IgD-negative memory B cell (primary cell): ENCODE results near the gene ANKRD28. TPM values are rescaled to one million over a fixed set of nuclear protein-coding genes. Genes with fewer than 3 reads are reported as not detected.
"Not testable (repeated sequence)": the region's sequence is repeated elsewhere in the genome, so short reads cannot be mapped to it uniquely, and the experiment has no call there.

Experiments
- H3K27ac Mint-ChIP-seq, 3 donors: one replicate each; pipeline ENCODE4 v1.8.0; 2020 to 2022; ENCODE audit warnings: mild to moderate bottlenecking in 3 of 3, mixed read lengths in 3 of 3, moderate library complexity in 1 of 3
- H3K27me3 Mint-ChIP-seq: one replicate; pipeline ENCODE4 v1.8.0; 2021; ENCODE audit warnings: mixed read lengths
- H3K36me3 Mint-ChIP-seq: one replicate; pipeline ENCODE4 v1.8.0; 2020; ENCODE audit warnings: mild to moderate bottlenecking, mixed read lengths
- H3K4me1 Mint-ChIP-seq, 3 donors: one replicate each; pipeline ENCODE4 v1.8.0; 2020 to 2022; ENCODE audit warnings: mixed read lengths in 3 of 3, mild to moderate bottlenecking in 1 of 3
- H3K4me3 Mint-ChIP-seq, 4 donors: one replicate each; pipeline ENCODE4 v1.8.0; 2020 to 2022; ENCODE audit warnings: mild to moderate bottlenecking in 4 of 4, mixed read lengths in 4 of 4, moderate library complexity in 3 of 4
- H3K9me3 Mint-ChIP-seq, 3 donors: one replicate each; pipeline ENCODE4 v1.8.0; 2020 to 2021; ENCODE audit warnings: mixed read lengths in 3 of 3, mild to moderate bottlenecking in 1 of 3
- polyA plus RNA-seq: library from polyadenylated mRNA; unstranded; fragments of 300-500 nt; fragmentation: Illumina TruSeq; gene quantifications from one replicate; pipeline ENCODE4 v1.2.3, GENCODE V29; 2021

Gene ANKRD28
- polyA plus RNA-seq, 1 donor from 2014 or later = 8.8 TPM

- H3K9me3 Mint-ChIP-seq = peaks cover 0 to 5% (median 0%) of the 10 kb centered on the region in 3 donors
- peaks cover 15% of the 10 kb centered on the region for H3K36me3 Mint-ChIP-seq
- H3K4me3 Mint-ChIP-seq = peak overlapping the region in 3 of 4 donors; percentile 4 to 86 (median 39)
- peaks cover 42 to 58% (median 44%) of the 10 kb centered on the region in 3 donors for H3K4me1 Mint-ChIP-seq
- peak overlapping the region; percentile 51 to 93 (median 92) for H3K27ac Mint-ChIP-seq
- no peaks in the 10 kb centered on the region for H3K27me3 Mint-ChIP-seq
Measured at GRCh38 chr3:15795651-15796308, 2.0 kb downstream of the ANKRD28 start.

GRCh38 chr3:15794842-15795650, 2.7 kb downstream of the ANKRD28 start:
- H3K4me3 Mint-ChIP-seq = peak overlapping the region in 3 of 4 donors; percentile 4 to 86 (median 56)
- H3K36me3 Mint-ChIP-seq = peaks cover 15% of the 10 kb centered on the region
- no peaks in the 10 kb centered on the region for H3K27me3 Mint-ChIP-seq
- H3K27ac Mint-ChIP-seq = peak overlapping the region; percentile 31 to 93 (median 51)
- peaks cover 0 to 6% (median 0%) of the 10 kb centered on the region in 3 donors for H3K9me3 Mint-ChIP-seq
- H3K4me1 Mint-ChIP-seq = peaks cover 40 to 58% (median 43%) of the 10 kb centered on the region in 3 donors

- Mint-ChIP-seq H3K9me3 (peaks cover 0 to 6% (median 0%) of the 10 kb centered on the region in 3 donors), H3K27ac (peak overlapping the region; percentile 47 to 93 (median 62)), H3K4me1 (peaks cover 40 to 54% (median 43%) of the 10 kb centered on the region in 3 donors), H3K36me3 (peaks cover 15% of the 10 kb centered on the region), H3K4me3 (peak overlapping the region in 3 of 4 donors; percentile 56 to 86 (median 75)), H3K27me3 (no peaks in the 10 kb centered on the region)
Measured at GRCh38 chr3:15794303-15794771, 3.4 kb downstream of the ANKRD28 start.

GRCh38 chr3:15791525-15791924, 6.3 kb downstream of the ANKRD28 start:
- peaks cover 23 to 29% (median 25%) of the 10 kb centered on the region in 3 donors for H3K4me1 Mint-ChIP-seq
- no peaks in the 10 kb centered on the region for H3K27me3 Mint-ChIP-seq
- no peak overlapping the region for H3K4me3 Mint-ChIP-seq
- H3K9me3 Mint-ChIP-seq = peaks cover 0 to 6% (median 0%) of the 10 kb centered on the region in 3 donors
- H3K36me3 Mint-ChIP-seq = peaks cover 15% of the 10 kb centered on the region
- H3K27ac Mint-ChIP-seq = peak overlapping the region in 1 of 3 donors; percentile 2

- H3K27ac Mint-ChIP-seq = no peak overlapping the region
- no peaks in the 10 kb centered on the region for H3K27me3 Mint-ChIP-seq
- H3K4me3 Mint-ChIP-seq = no peak overlapping the region
- peaks cover 10% of the 10 kb centered on the region for H3K36me3 Mint-ChIP-seq
- H3K4me1 Mint-ChIP-seq = peaks cover 4 to 14% (median 6%) of the 10 kb centered on the region in 3 donors
- H3K9me3 Mint-ChIP-seq = peaks cover 0 to 6% (median 0%) of the 10 kb centered on the region in 3 donors
Measured at GRCh38 chr3:15787941-15788340, 9.8 kb downstream of the ANKRD28 start.

GRCh38 chr3:15787526-15787925, 10.3 kb downstream of the ANKRD28 start:
- peaks cover 4 to 14% (median 6%) of the 10 kb centered on the region in 3 donors for H3K4me1 Mint-ChIP-seq
- H3K36me3 Mint-ChIP-seq = peaks cover 10% of the 10 kb centered on the region
- peaks cover 0 to 6% (median 0%) of the 10 kb centered on the region in 3 donors for H3K9me3 Mint-ChIP-seq
- H3K27me3 Mint-ChIP-seq = no peaks in the 10 kb centered on the region
- no peak overlapping the region for H3K4me3 Mint-ChIP-seq
- no peak overlapping the region for H3K27ac Mint-ChIP-seq

- H3K27ac Mint-ChIP-seq = no peak overlapping the region
- H3K27me3 Mint-ChIP-seq = no peaks in the 10 kb centered on the region
- H3K9me3 Mint-ChIP-seq = no peaks in the 10 kb centered on the region
- no peak overlapping the region for H3K4me3 Mint-ChIP-seq
- no peaks in the 10 kb centered on the region for H3K36me3 Mint-ChIP-seq
- peaks cover 0 to 14% (median 1%) of the 10 kb centered on the region in 3 donors for H3K4me1 Mint-ChIP-seq
Measured at GRCh38 chr3:15783361-15783969, 14.3 kb downstream of the ANKRD28 start.

GRCh38 chr3:15782429-15782828, 15.3 kb downstream of the ANKRD28 start:
- Mint-ChIP-seq H3K27me3 (no peaks in the 10 kb centered on the region), H3K4me1 (peaks cover 0 to 14% (median 2%) of the 10 kb centered on the region in 3 donors), H3K4me3 (no peak overlapping the region), H3K36me3 (no peaks in the 10 kb centered on the region), H3K9me3 (no peaks in the 10 kb centered on the region), H3K27ac (no peak overlapping the region)

GRCh38 chr3:15781637-15782402, 16.0 kb downstream of the ANKRD28 start:
- no peak overlapping the region for H3K27ac Mint-ChIP-seq
- no peaks in the 10 kb centered on the region for H3K9me3 Mint-ChIP-seq

GRCh38 chr3:15781131-15781530, 16.6 kb downstream of the ANKRD28 start:
- Mint-ChIP-seq H3K4me3 (no peak overlapping the region), H3K27ac (no peak overlapping the region), H3K36me3 (no peaks in the 10 kb centered on the region), H3K4me1 (peaks cover 2 to 16% (median 2%) of the 10 kb centered on the region in 3 donors), H3K9me3 (no peaks in the 10 kb centered on the region), H3K27me3 (no peaks in the 10 kb centered on the region)

More at GRCh38 chr3:15781637-15782402, 16.0 kb downstream of the ANKRD28 start:
- H3K4me1 Mint-ChIP-seq = peaks cover 0 to 14% (median 2%) of the 10 kb centered on the region in 3 donors
- no peak overlapping the region for H3K4me3 Mint-ChIP-seq
- H3K27me3 Mint-ChIP-seq = no peaks in the 10 kb centered on the region
- H3K36me3 Mint-ChIP-seq = no peaks in the 10 kb centered on the region

- H3K4me1 Mint-ChIP-seq = peaks cover 7 to 18% (median 8%) of the 10 kb centered on the region in 3 donors
- no peak overlapping the region for H3K27ac Mint-ChIP-seq
- no peak overlapping the region for H3K4me3 Mint-ChIP-seq
- no peaks in the 10 kb centered on the region for H3K27me3 Mint-ChIP-seq
- H3K9me3 Mint-ChIP-seq = no peaks in the 10 kb centered on the region
- H3K36me3 Mint-ChIP-seq = no peaks in the 10 kb centered on the region
Measured at GRCh38 chr3:15779111-15779510, 18.7 kb downstream of the ANKRD28 start.

GRCh38 chr3:15778332-15778858, 19.4 kb downstream of the ANKRD28 start:
- H3K27me3 Mint-ChIP-seq = no peaks in the 10 kb centered on the region
- peaks cover 8 to 22% (median 11%) of the 10 kb centered on the region in 3 donors for H3K4me1 Mint-ChIP-seq
- H3K36me3 Mint-ChIP-seq = peaks cover 3% of the 10 kb centered on the region
- H3K9me3 Mint-ChIP-seq = no peaks in the 10 kb centered on the region
- H3K27ac Mint-ChIP-seq = no peak overlapping the region
- H3K4me3 Mint-ChIP-seq = no peak overlapping the region

- not testable (repeated sequence) for H3K4me3 Mint-ChIP-seq, H3K27me3 Mint-ChIP-seq, H3K9me3 Mint-ChIP-seq, H3K36me3 Mint-ChIP-seq
- peak overlapping the region in 1 of 3 donors; percentile 31 for H3K27ac Mint-ChIP-seq
- peaks cover 9 to 37% (median 17%) of the 10 kb centered on the region in 3 donors for H3K4me1 Mint-ChIP-seq
Measured at GRCh38 chr3:15774931-15775560, 22.7 kb downstream of the ANKRD28 start.
